ENCODE measurements around the gene NT5M. TPM values are rescaled to one million over a fixed set of nuclear protein-coding genes. Genes with fewer than 3 reads are reported as not detected.

The NT5M gene
- total RNA-seq, 2 donors from 2014 or later, result 0.92 TPM; not detected in 1

DNA sequence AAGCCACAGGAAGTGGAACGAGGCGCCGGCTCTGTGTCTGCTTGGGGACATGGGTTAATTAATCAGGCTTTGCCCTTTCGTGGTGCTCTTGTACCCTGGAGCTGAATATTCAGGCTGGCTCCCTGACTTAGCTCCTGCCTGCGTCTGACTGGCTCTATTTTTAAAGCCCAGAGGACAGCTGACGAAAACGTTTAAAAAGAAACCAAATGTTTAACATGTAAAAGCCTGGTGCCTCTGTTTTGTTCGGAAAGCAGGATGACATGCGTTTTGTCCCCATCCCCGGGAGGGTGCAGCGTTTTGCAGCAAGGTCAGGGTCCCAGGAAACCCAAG is 61.1 kb downstream of the NT5M start:
- Histone ChIP-seq H3K27me3 (replicated peaks; ENCODE audit: insufficient read depth) (no peaks in the 10 kb centered on the region), H3K27ac (no peak overlapping the region), H3K4me1 (ENCODE audit: control insufficient read depth in 1 of 2, low read depth in 2 of 2) (no peaks in the 10 kb centered on the region), H3K9me3 (no peaks in the 10 kb centered on the region), H3K36me3 (no peaks in the 10 kb centered on the region), H3K4me3 (no peak overlapping the region)
- DNase-seq (ENCODE audit: low spot score), result no peak
- ATAC-seq (ENCODE audit: insufficient number of reproducible peaks, low FRiP score, low read depth), result no peak
- TF ChIP-seq, protein P1, sequence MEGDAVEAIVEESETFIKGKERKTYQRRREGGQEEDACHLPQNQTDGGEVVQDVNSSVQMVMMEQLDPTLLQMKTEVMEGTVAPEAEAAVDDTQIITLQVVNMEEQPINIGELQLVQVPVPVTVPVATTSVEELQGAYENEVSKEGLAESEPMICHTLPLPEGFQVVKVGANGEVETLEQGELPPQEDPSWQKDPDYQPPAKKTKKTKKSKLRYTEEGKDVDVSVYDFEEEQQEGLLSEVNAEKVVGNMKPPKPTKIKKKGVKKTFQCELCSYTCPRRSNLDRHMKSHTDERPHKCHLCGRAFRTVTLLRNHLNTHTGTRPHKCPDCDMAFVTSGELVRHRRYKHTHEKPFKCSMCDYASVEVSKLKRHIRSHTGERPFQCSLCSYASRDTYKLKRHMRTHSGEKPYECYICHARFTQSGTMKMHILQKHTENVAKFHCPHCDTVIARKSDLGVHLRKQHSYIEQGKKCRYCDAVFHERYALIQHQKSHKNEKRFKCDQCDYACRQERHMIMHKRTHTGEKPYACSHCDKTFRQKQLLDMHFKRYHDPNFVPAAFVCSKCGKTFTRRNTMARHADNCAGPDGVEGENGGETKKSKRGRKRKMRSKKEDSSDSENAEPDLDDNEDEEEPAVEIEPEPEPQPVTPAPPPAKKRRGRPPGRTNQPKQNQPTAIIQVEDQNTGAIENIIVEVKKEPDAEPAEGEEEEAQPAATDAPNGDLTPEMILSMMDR (IDR thresholded peaks at IDR 0.05), result no peak

DNA sequence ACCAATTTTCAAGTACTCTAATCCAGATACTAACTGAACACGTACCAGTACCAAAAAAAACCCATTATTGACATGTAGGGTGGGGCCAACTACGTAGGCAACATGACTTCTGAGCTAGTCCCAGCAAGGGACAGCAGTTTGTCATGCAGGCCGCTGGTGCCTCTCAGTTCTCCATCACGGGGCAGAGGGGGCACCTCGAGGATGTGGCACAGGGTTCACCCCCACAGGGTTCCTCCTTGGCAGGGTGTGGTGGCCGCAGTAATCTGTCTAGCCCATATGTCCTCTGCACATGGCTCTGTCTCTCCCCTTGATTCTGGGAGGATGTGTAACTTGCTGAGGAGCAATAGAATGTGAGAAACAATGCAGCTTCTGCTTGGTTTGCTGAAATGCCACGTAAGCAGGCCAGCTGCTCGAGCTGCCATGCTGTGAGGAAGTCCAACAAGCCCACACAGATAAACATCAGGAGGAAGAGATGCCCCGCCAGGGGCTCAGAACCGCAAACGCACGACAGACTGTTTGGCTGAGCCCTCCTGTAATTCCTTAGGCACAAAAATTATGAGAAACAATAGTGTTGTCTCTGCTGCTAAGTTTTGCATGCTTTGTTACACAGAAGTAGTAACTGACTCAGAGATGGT is 62.4 kb downstream of the NT5M start:
- no peak overlapping the region for H3K4me3 ChIP-seq
- no peaks in the 10 kb centered on the region for H3K36me3 ChIP-seq
- H3K27me3 ChIP-seq (replicated peaks; ENCODE audit: insufficient read depth), result no peaks in the 10 kb centered on the region
- H3K27ac ChIP-seq, result no peak overlapping the region
- TF ChIP-seq, protein P1 (IDR thresholded peaks at IDR 0.05), result no peak
- no peak for ATAC-seq (ENCODE audit: insufficient number of reproducible peaks, low FRiP score, low read depth)
- no peaks in the 10 kb centered on the region for H3K4me1 ChIP-seq (ENCODE audit: control insufficient read depth in 1 of 2, low read depth in 2 of 2)
- no peaks in the 10 kb centered on the region for H3K9me3 ChIP-seq
- no peak for DNase-seq (ENCODE audit: low spot score)

DNA sequence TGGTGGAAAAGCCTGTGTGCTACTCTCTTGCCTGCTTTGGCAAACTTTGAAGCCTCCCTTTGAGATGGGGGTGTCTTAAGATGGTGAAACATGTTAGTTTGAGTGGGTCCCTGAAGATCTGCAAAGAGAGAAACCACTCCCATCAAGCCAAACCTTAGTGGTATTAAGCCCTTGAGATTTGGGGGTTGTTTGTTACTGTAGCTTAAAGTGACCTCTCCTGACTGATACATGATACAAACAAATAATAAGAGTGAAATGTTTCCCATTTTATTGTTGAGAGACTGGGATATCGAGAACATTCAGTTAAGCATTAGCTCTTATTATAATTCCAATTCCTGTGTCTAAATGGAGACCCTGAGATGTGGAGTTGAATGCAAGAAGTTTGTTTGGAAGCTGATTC is 63.1 kb downstream of the NT5M start:
- H3K27me3 ChIP-seq (replicated peaks; ENCODE audit: insufficient read depth), result no peaks in the 10 kb centered on the region
- DNase-seq (ENCODE audit: low spot score), result no peak
- no peaks in the 10 kb centered on the region for H3K4me1 ChIP-seq (ENCODE audit: control insufficient read depth in 1 of 2, low read depth in 2 of 2)
- no peak overlapping the region for H3K4me3 ChIP-seq
- H3K27ac ChIP-seq, result no peak overlapping the region
- ATAC-seq (ENCODE audit: insufficient number of reproducible peaks, low FRiP score, low read depth), result no peak
- no peaks in the 10 kb centered on the region for H3K36me3 ChIP-seq
- TF ChIP-seq, protein P1 (IDR thresholded peaks at IDR 0.05), result no peak
- no peaks in the 10 kb centered on the region for H3K9me3 ChIP-seq

DNA sequence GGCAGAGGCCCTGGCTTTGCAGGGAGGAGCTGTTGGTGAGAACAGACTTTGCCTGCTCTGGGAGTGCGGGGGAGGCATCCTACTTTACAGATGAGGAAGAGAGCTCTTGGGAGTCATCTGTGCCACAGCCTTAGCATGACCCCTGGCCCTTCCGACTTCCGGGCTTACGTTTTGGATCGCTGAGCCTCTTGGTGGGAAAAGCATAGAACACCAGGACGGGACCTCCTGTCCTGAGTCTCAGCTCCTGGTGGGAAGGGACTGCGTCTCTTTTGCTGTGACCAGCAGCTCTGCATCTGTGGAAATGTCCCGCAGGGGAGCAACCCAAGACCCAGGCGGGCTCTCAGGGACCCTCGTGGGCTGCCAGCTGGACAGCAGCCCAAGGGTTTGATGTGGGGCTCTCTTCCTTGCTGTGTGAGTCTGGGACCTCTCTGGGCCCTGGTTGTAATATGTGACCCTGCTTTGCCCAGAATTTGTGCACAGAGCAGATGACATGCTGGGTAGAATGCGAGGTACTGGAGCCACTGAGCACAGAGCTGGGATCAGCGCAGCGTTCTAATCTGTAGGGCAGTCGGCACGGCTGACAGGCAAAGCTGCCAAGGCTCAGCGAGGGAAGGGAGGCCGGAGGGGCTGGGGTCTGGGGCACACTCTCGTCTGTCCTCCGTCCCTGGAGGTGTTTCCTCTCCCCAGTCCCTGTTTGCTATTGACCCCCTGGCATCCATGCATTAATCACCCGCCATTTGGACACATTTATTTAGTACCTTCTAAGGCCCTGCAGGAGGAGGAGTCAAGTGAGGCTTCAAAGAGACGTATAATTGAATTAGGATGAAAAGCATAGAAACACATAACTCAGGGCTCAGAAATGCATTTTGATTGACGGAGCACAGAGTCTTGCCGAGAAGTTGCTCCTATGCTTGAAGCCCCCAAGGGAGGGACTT is 64.0 kb downstream of the NT5M start:
- no peak for ATAC-seq (ENCODE audit: insufficient number of reproducible peaks, low FRiP score, low read depth)
- TF ChIP-seq, protein P1 (IDR thresholded peaks at IDR 0.05), result no peak
- no peak overlapping the region for H3K4me3 ChIP-seq

DNA sequence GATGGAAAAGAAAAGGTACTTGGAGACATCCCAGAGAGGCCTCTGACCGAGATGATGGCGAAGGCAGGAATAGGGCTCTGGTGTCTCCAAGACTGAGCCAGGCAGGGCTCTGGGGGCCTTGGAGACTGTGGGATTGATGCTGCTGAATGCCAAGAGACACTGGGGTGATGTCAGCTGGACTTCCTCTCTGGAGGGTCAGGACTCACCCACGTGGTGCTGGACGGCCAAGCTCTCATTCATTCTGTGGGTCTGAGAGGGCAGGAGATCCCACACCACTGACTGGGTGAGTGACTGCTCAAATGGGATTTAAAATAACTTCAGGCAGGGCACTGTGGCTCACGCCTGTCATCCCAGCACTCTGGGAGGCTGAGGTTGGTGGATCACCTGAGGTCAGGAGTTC is 64.8 kb downstream of the NT5M start:
- TF ChIP-seq, protein P1 (IDR thresholded peaks at IDR 0.05), result no peak
- Histone ChIP-seq H3K9me3 (no peaks in the 10 kb centered on the region), H3K36me3 (no peaks in the 10 kb centered on the region), H3K4me3 (no peak overlapping the region), H3K27ac (no peak overlapping the region), H3K27me3 (replicated peaks; ENCODE audit: insufficient read depth) (no peaks in the 10 kb centered on the region), H3K4me1 (ENCODE audit: control insufficient read depth in 1 of 2, low read depth in 2 of 2) (no peaks in the 10 kb centered on the region)
- no peak for DNase-seq (ENCODE audit: low spot score)
- no peak for ATAC-seq (ENCODE audit: insufficient number of reproducible peaks, low FRiP score, low read depth)

More for the DNA sequence above, 64.0 kb downstream of the NT5M start:
- Histone ChIP-seq H3K4me1 (ENCODE audit: control insufficient read depth in 1 of 2, low read depth in 2 of 2) (no peaks in the 10 kb centered on the region), H3K27me3 (replicated peaks; ENCODE audit: insufficient read depth) (no peaks in the 10 kb centered on the region), H3K9me3 (no peaks in the 10 kb centered on the region), H3K36me3 (no peaks in the 10 kb centered on the region), H3K27ac (no peak overlapping the region)
- no peak for DNase-seq (ENCODE audit: low spot score)

Measured in thoracic aorta (tissue), 2 donors.